ENCODE measurements around the gene CHDH.

DNA sequence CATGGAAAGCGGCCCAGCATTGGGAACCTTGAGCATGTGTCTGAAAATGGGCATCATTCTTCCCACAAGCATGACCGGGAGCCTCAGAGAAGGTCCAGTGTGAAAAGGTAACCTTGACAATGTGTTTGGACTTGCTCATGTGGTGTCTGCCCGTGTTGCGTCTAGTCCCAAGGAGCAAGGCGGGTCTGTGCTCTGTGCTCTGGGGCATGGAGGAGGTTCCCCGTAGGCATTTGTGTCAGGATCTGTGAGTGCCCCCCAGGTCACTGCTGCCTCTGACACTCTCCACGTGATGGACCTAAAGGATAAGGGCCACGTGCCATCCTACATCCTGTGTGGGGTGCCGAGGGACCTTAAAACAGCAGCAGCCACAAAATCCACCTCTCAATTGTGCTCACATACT, 44.9 kb downstream of the CHDH start:
- TF ChIP-seq, protein P1, sequence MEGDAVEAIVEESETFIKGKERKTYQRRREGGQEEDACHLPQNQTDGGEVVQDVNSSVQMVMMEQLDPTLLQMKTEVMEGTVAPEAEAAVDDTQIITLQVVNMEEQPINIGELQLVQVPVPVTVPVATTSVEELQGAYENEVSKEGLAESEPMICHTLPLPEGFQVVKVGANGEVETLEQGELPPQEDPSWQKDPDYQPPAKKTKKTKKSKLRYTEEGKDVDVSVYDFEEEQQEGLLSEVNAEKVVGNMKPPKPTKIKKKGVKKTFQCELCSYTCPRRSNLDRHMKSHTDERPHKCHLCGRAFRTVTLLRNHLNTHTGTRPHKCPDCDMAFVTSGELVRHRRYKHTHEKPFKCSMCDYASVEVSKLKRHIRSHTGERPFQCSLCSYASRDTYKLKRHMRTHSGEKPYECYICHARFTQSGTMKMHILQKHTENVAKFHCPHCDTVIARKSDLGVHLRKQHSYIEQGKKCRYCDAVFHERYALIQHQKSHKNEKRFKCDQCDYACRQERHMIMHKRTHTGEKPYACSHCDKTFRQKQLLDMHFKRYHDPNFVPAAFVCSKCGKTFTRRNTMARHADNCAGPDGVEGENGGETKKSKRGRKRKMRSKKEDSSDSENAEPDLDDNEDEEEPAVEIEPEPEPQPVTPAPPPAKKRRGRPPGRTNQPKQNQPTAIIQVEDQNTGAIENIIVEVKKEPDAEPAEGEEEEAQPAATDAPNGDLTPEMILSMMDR (IDR thresholded peaks at IDR 0.05; ENCODE audit: low read length): no peak
- TF ChIP-seq EZH2 (IDR thresholded peaks at IDR 0.05; ENCODE audit: borderline replicate concordance, low read length): no peak
